Stomach (tissue), 4 donors: Measurements from ENCODE around the gene EFCAB11.

Experiments
- CTCF ChIP-seq, 7 experiments: fragments of 450-650 bp in 4 of 7; fragments of 200-600 bp in 3 of 7; sonication (generic) in 3 of 7; IDR thresholded peaks; one replicate each; pipeline ENCODE4 v1.5.1; 2016 to 2019; ENCODE audit warnings: antibody characterized with exemption in 7 of 7, control low read depth in 2 of 7, mild to moderate bottlenecking in 1 of 7
- POLR2AphosphoS5 ChIP-seq, 3 donors: sonication (generic); formaldehyde crosslinking; IDR thresholded peaks; one replicate each; pipeline ENCODE4 v1.6.1; 2016; ENCODE audit warnings: antibody characterized with exemption in 3 of 3

DNA sequence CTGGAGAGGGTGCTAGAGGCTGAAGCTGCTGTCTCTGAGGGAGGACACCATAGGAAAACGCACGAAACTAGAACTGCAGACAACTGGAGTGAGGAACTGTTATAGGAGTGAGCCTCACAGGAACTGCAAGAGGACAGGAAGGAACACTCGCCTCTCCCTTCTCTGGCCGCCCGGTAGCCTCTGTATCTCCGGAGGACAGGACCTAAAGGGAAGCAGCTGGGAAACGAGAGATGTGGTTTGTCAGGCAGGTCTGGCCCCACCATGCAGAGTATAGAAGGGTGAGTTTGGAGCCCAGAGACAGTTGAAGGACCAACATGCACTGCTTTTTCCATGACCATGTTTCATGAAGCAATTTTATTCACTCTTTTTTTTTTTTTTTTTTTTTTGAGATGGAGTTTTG, 127.3 kb downstream of the EFCAB11 start:
- no peak for TF ChIP-seq POLR2AphosphoS5 (IDR thresholded peaks at IDR 0.05)
- no peak for TF ChIP-seq CTCF (IDR thresholded peaks at IDR 0.05)
